Neuronal stem cell (in vitro differentiated cells): ENCODE data around the gene MAPK8IP2.
A peak's percentile ranks its signal among the peaks of the same experiment; 100 is the strongest.
"Not testable (repeated sequence)": the region's sequence is repeated elsewhere in the genome, so short reads cannot be mapped to it uniquely, and the experiment has no call there.

Experiments
- DNase-seq: peaks from one replicate; pipeline ENCODE4 v3.0.0-alpha.2; 2013; ENCODE audit warnings: low spot score
- H2AFZ ChIP-seq: one replicate; pipeline ENCODE4 v1.6.1; 2013; ENCODE audit warnings: mild to moderate bottlenecking, low read length, inconsistent platforms
- H2AK5ac ChIP-seq: 2 replicates; pipeline ENCODE4 v1.6.1; 2013; ENCODE audit warnings: low read depth, mild to moderate bottlenecking, inconsistent platforms, low read length, moderate library complexity, mixed read lengths
- H2BK120ac ChIP-seq: 2 replicates; pipeline ENCODE4 v1.6.1; 2013; ENCODE audit warnings: low read depth, mild to moderate bottlenecking, inconsistent platforms, low read length, moderate library complexity, mixed read lengths
- H2BK12ac ChIP-seq: one replicate; pipeline ENCODE4 v1.6.1; 2013; ENCODE audit warnings: low read length, inconsistent platforms
- H2BK15ac ChIP-seq: 2 replicates; pipeline ENCODE4 v1.6.1; 2013; ENCODE audit warnings: mild to moderate bottlenecking, low read length, inconsistent platforms, mixed read lengths
- H2BK5ac ChIP-seq: one replicate; pipeline ENCODE4 v1.6.1; 2013; ENCODE audit warnings: inconsistent platforms, mild to moderate bottlenecking, low read length, moderate library complexity
- H3K14ac ChIP-seq: one replicate; pipeline ENCODE4 v1.6.1; 2013; ENCODE audit warnings: low read length, inconsistent platforms
- H3K18ac ChIP-seq: 2 replicates; pipeline ENCODE4 v1.6.1; 2013; ENCODE audit warnings: low read length, inconsistent platforms
- H3K23ac ChIP-seq: 2 replicates; pipeline ENCODE4 v1.6.1; 2013; ENCODE audit warnings: low read depth, mild to moderate bottlenecking, mixed read lengths, low read length, inconsistent platforms; ENCODE audit not compliant: poor library complexity
- H3K27ac ChIP-seq: replicated peaks from 3 replicates; pipeline ENCODE4 v1.5.1; 2013; ENCODE audit warnings: low read length, inconsistent platforms
- H3K27me3 ChIP-seq, 3 experiments: 2 replicates each; pipeline ENCODE4 v1.6.1; 2013; ENCODE audit warnings: low read length in 3 of 3, mild to moderate bottlenecking in 2 of 3, inconsistent platforms in 1 of 3, low read depth in 1 of 3, mixed read lengths in 1 of 3, moderate library complexity in 1 of 3; ENCODE audit not compliant: control insufficient read depth in 3 of 3, insufficient read depth in 3 of 3
- H3K36me3 ChIP-seq, 2 donors: replicated peaks in 1 of 2; 2 replicates each; pipeline ENCODE4 v1.6.1; 2013; ENCODE audit warnings: low read length in 2 of 2; ENCODE audit not compliant: control insufficient read depth in 2 of 2, insufficient read depth in 2 of 2
- H3K4ac ChIP-seq: 2 replicates; pipeline ENCODE4 v1.6.1; 2013; ENCODE audit warnings: inconsistent platforms, mild to moderate bottlenecking, low read length, moderate library complexity
- H3K4me1 ChIP-seq, 2 donors: 1 replicate in 1 of 2; 2 replicates in 1 of 2; pipeline ENCODE4 v1.6.1; 2013; ENCODE audit warnings: low read length in 2 of 2, low read depth in 1 of 2; ENCODE audit not compliant: control insufficient read depth in 2 of 2, insufficient read depth in 1 of 2
- H3K4me2 ChIP-seq: one replicate; pipeline ENCODE4 v1.6.1; 2013; ENCODE audit warnings: mild to moderate bottlenecking, low read length, inconsistent platforms; ENCODE audit not compliant: insufficient read depth, poor library complexity, severe bottlenecking
- H3K4me3 ChIP-seq, 2 donors: 2 replicates each; pipeline ENCODE4 v1.5.1; 2013; ENCODE audit warnings: low read length in 2 of 2, mild to moderate bottlenecking in 2 of 2, inconsistent platforms in 1 of 2, moderate library complexity in 1 of 2
- H3K79me1 ChIP-seq: one replicate; pipeline ENCODE4 v1.6.1; 2013; ENCODE audit warnings: low read depth, mild to moderate bottlenecking, inconsistent platforms, low read length, moderate library complexity
- H3K9ac ChIP-seq: one replicate; pipeline ENCODE4 v1.6.1; 2013; ENCODE audit warnings: mild to moderate bottlenecking, low read depth, low read length, inconsistent platforms; ENCODE audit not compliant: poor library complexity
- H3K9me3 ChIP-seq, 2 donors: replicated peaks in 1 of 2; 2 replicates each; pipeline versions ENCODE3 to v1.6.1; 2013; ENCODE audit warnings: low read length in 2 of 2, mild to moderate bottlenecking in 2 of 2, inconsistent platforms in 1 of 2, low read depth in 1 of 2, mixed read lengths in 1 of 2, moderate library complexity in 1 of 2; ENCODE audit not compliant: control insufficient read depth in 2 of 2, insufficient read depth in 1 of 2
- H4K8ac ChIP-seq: one replicate; pipeline ENCODE4 v1.6.1; 2013; ENCODE audit warnings: low read depth, mild to moderate bottlenecking, inconsistent platforms, low read length, moderate library complexity
- H4K91ac ChIP-seq: one replicate; pipeline ENCODE4 v1.6.1; 2013; ENCODE audit warnings: low read length, low read depth, mild to moderate bottlenecking, inconsistent platforms; ENCODE audit not compliant: poor library complexity
- WGBS, 2 donors: extraction: QIAGEN DNeasy Blood & Tissue Kit; methylation state at CpG; one replicate each; pipeline ENCODE4 v1.1.7; 2013; ENCODE audit warnings: missing lambda C conversion rate in 2 of 2, mixed read lengths in 1 of 2; ENCODE audit not compliant: insufficient read length in 2 of 2, insufficient replicate concordance in 1 of 2; ENCODE audit errors: extremely low coverage in 2 of 2; 5-methylcytosine and 5-hydroxymethylcytosine counted together

Gene MAPK8IP2

DNA sequence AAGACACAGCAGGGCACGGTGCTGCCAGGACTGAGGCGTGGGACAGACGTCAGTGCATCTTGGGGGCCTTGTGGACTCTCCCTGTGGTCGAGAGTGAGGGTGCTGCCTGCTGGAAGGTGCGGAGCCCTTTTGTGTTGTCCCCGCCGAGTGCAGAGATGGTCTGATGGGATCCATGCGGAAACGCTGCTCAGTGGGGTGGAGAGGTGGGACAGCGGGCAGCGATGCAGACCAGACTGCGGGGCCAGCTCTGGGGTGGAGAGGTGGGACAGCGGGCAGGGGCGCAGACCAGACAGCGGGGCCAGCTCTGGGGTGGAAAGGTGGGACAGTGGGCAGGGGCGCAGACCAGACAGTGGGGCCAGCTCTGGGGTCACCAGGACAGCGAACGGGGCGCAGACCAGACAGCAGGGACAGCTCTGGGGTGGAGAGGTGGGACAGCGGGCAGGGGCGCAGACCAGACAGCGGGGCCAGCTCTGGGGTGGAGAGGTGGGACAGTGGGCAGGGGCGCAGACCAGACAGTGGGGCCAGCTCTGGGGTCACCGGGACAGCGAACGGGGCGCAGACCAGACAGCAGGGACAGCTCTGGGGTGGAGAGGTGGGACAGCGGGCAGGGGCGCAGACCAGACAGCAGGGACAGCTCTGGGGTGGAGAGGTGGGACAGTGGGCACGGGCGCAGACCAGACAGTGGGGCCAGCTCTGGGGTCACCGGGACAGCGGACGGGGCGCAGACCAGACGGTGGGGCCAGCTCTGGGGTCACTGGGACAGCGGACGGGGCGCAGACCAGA lies 7.7 kb downstream of the MAPK8IP2 start:
- H4K91ac ChIP-seq, H4K8ac ChIP-seq, H3K9me3 ChIP-seq, H3K4ac ChIP-seq, H3K4me3 ChIP-seq, DNase-seq, H3K27ac ChIP-seq, H2AK5ac ChIP-seq, H2AFZ ChIP-seq, H3K79me1 ChIP-seq, H3K4me1 ChIP-seq, H3K27me3 ChIP-seq, H2BK5ac ChIP-seq, H3K18ac ChIP-seq, H2BK12ac ChIP-seq, H3K14ac ChIP-seq, H2BK120ac ChIP-seq, H3K4me2 ChIP-seq: not testable (repeated sequence)
- WGBS, 2 donors = no CpG with 5 or more reads among the region's 39 CpGs
- peak overlapping the region; percentile 67 for H2BK15ac ChIP-seq
- H3K23ac ChIP-seq = peak overlapping the region; percentile 34
- H3K9ac ChIP-seq = peak overlapping the region; percentile 21
- H3K36me3 ChIP-seq = peaks cover 0 to 34% of the 10 kb centered on the region in 2 donors

DNA sequence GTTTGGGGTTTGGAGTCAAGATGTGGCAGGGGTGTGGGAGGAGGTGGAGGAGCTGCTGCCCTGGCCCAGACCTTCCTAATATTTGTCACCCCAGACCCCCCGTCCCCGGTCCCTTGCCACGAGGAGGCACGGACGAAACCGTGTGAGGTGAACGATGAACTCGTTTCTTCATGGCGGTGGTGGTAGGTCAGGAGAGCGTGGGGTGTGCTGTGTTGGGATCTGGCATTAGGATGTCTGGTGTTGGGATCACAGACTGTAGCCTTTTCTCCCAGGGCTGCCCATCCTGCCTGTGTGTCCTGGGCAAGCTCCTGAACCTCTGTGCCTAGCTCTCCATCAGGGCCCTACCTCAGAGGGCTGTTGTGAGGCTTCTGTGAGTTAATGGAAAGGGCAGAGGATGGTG lies 8.4 kb downstream of the MAPK8IP2 start:
- Histone ChIP-seq H3K27ac (no peak overlapping the region), H2AFZ (no peak overlapping the region), H3K4me3 (no peak overlapping the region), H2BK120ac (no peak overlapping the region), H2AK5ac (no peak overlapping the region), H2BK15ac (no peak overlapping the region), H2BK5ac (no peak overlapping the region), H3K4me2 (no peak overlapping the region), H3K4me1 (peaks cover 0 to 3% of the 10 kb centered on the region in 2 donors), H2BK12ac (no peak overlapping the region), H3K18ac (peak overlapping the region; percentile 6), H3K14ac (peak overlapping the region; percentile 21), H3K27me3 (peaks cover 0 to 5% (median 0%) of the 10 kb centered on the region in 3 experiments), H3K79me1 (no peaks in the 10 kb centered on the region), H3K36me3 (peaks cover 0 to 34% of the 10 kb centered on the region in 2 donors), H3K9ac (peak overlapping the region; percentile 70), H3K9me3 (no peaks in the 10 kb centered on the region), H3K23ac (no peak overlapping the region), H3K4ac (no peak overlapping the region), H4K8ac (no peak overlapping the region), H4K91ac (no peak overlapping the region)
- no peak for DNase-seq
- no CpG with 5 or more reads among the region's 10 CpGs for WGBS, 2 donors

DNA sequence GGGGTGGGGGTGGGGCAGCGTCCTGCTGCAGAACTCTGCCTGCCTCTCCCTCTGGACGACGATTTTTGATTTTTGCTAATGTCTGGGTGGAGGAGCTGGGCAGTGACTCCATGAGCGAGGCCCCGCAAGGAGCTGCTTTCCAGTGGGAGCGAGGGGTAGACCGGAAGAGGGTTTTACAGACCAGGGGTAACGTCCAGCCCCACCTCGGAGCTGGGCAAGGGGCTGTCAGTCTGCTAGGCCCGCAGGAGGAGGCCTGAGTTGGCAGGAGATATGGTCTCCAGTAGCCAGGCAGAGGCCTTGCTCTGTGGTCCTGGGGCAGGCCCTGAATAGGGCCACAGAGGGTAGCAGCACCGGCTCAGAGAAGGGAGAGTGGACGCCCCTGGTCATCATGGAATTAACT lies 9.0 kb downstream of the MAPK8IP2 start:
- Histone ChIP-seq H3K36me3 (peaks cover 0 to 33% of the 10 kb centered on the region in 2 donors), H3K18ac (no peak overlapping the region), H4K8ac (no peak overlapping the region), H2BK5ac (peak overlapping the region; percentile 66), H3K9ac (no peak overlapping the region), H3K4me3 (no peak overlapping the region), H2BK120ac (no peak overlapping the region), H3K4ac (no peak overlapping the region), H3K14ac (no peak overlapping the region), H3K27ac (no peak overlapping the region), H3K23ac (no peak overlapping the region), H4K91ac (peak overlapping the region; percentile 85), H2AFZ (no peak overlapping the region), H3K4me1 (peaks cover 0 to 3% of the 10 kb centered on the region in 2 donors), H3K4me2 (no peak overlapping the region), H2AK5ac (no peak overlapping the region), H3K27me3 (peaks cover 0 to 5% (median 0%) of the 10 kb centered on the region in 3 experiments), H2BK15ac (no peak overlapping the region), H3K79me1 (no peaks in the 10 kb centered on the region), H2BK12ac (no peak overlapping the region), H3K9me3 (no peaks in the 10 kb centered on the region)
- DNase-seq = no peak
- WGBS, 2 donors = no CpG with 5 or more reads among the region's 12 CpGs

DNA sequence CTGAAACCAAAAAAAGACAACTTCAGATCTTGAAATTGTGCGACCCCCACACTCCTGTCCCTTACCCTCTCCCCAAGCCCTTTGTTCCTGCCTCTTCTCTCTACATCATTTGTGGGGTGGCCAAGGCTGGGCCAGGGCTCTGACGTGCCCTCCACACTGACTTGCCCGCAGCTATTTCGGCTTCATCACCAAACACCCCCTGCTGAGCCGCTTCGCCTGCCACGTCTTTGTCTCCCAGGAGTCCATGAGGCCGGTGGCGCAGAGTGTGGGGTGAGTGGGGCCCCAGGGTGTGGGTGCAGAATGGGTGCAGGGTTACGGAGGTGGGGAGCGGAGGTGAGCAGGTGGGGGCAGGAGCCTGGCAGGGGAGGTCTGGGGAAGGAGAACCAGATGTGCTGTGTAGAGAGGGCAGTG lies 9.5 kb downstream of the MAPK8IP2 start:
- H3K9me3 ChIP-seq = no peaks in the 10 kb centered on the region
- H3K9ac ChIP-seq = peak overlapping the region; percentile 60
- H3K27ac ChIP-seq = no peak overlapping the region
- H3K4me1 ChIP-seq = peaks cover 0 to 3% of the 10 kb centered on the region in 2 donors
- no peak overlapping the region for H3K14ac ChIP-seq
- H3K4ac ChIP-seq = no peak overlapping the region
- H2AFZ ChIP-seq = no peak overlapping the region
- no peaks in the 10 kb centered on the region for H3K79me1 ChIP-seq
- no CpG with 5 or more reads among the region's 11 CpGs for WGBS, 2 donors
- peak overlapping the region; percentile 66 for H2BK5ac ChIP-seq
- H3K23ac ChIP-seq = peak overlapping the region; percentile 68
- H3K4me2 ChIP-seq = no peak overlapping the region
- peak overlapping the region; percentile 26 for H2AK5ac ChIP-seq
- no peak overlapping the region for H3K4me3 ChIP-seq
- H3K36me3 ChIP-seq = peaks cover 0 to 28% of the 10 kb centered on the region in 2 donors
- H3K27me3 ChIP-seq = peaks cover 0 to 5% (median 0%) of the 10 kb centered on the region in 3 experiments
- H2BK120ac ChIP-seq = no peak overlapping the region
- no peak for DNase-seq
- no peak overlapping the region for H2BK12ac ChIP-seq
- H2BK15ac ChIP-seq = no peak overlapping the region
- no peak overlapping the region for H4K91ac ChIP-seq
- H4K8ac ChIP-seq = no peak overlapping the region
- H3K18ac ChIP-seq = no peak overlapping the region
